Measurements from ENCODE around the gene PPP1R7. TPM values are rescaled to one million over a fixed set of nuclear protein-coding genes. Genes with fewer than 3 reads are reported as not detected.

The PPP1R7 gene
- total RNA-seq, 2 donors from 2014 or later, result 48.5 to 52.7 TPM

GRCh38 chr2:241216211-241216761 is 66.0 kb downstream of the PPP1R7 start:
- peak overlapping the region; percentile 44 for H3K27ac Mint-ChIP-seq
- peaks cover 6% of the 10 kb centered on the region for H3K4me1 Mint-ChIP-seq
- H3K4me3 ChIP-seq (ENCODE audit: low read length), result no peak overlapping the region
- H3K27ac ChIP-seq (ENCODE audit: low read depth, low read length), result peak overlapping the region; percentile 10
- H3K9me3 ChIP-seq (ENCODE audit: control insufficient read depth, low read length), result peaks cover 5% of the 10 kb centered on the region
- DNase-seq, result peak; percentile 80
- H3K9ac ChIP-seq (ENCODE audit: extremely low read depth, low read length, poor library complexity, severe bottlenecking), result no peak overlapping the region
- H3K4me1 ChIP-seq (ENCODE audit: control insufficient read depth, insufficient read depth, low read length), result no peaks in the 10 kb centered on the region
- TF ChIP-seq, protein P1, sequence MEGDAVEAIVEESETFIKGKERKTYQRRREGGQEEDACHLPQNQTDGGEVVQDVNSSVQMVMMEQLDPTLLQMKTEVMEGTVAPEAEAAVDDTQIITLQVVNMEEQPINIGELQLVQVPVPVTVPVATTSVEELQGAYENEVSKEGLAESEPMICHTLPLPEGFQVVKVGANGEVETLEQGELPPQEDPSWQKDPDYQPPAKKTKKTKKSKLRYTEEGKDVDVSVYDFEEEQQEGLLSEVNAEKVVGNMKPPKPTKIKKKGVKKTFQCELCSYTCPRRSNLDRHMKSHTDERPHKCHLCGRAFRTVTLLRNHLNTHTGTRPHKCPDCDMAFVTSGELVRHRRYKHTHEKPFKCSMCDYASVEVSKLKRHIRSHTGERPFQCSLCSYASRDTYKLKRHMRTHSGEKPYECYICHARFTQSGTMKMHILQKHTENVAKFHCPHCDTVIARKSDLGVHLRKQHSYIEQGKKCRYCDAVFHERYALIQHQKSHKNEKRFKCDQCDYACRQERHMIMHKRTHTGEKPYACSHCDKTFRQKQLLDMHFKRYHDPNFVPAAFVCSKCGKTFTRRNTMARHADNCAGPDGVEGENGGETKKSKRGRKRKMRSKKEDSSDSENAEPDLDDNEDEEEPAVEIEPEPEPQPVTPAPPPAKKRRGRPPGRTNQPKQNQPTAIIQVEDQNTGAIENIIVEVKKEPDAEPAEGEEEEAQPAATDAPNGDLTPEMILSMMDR (conservative IDR thresholded peaks at IDR 0.05), result no peak
- WGBS, 2 experiments (ENCODE audit: insufficient coverage in 1 of 2, insufficient read length in 1 of 2), result 58 to 72% methylated on average over 13 to 14 of the region's 14 CpGs
- peaks cover 6% of the 10 kb centered on the region for H3K27me3 Mint-ChIP-seq (ENCODE audit: insufficient read depth)
- H3K9me3 Mint-ChIP-seq, result no peaks in the 10 kb centered on the region
- H3K4me3 Mint-ChIP-seq, result peak overlapping the region; percentile 65
- H3K36me3 ChIP-seq (ENCODE audit: control insufficient read depth, insufficient read depth, low read length), result no peaks in the 10 kb centered on the region
- H3K36me3 Mint-ChIP-seq (ENCODE audit: low read depth), result peaks cover 2% of the 10 kb centered on the region
- H3K27me3 ChIP-seq (ENCODE audit: control insufficient read depth, insufficient read depth, low read length, poor library complexity, severe bottlenecking), result no peaks in the 10 kb centered on the region

- peaks cover 5% of the 10 kb centered on the region for H3K4me1 Mint-ChIP-seq
- peak overlapping the region; percentile 83 for H3K27ac Mint-ChIP-seq
- H3K9me3 Mint-ChIP-seq, result no peaks in the 10 kb centered on the region
- peak; percentile 89 for DNase-seq
- Histone ChIP-seq H3K9ac (ENCODE audit: extremely low read depth, low read length, poor library complexity, severe bottlenecking) (peak overlapping the region; percentile 38), H3K4me3 (ENCODE audit: low read length) (peak overlapping the region; percentile 56), H3K27ac (ENCODE audit: low read depth, low read length) (peak overlapping the region; percentile 66), H3K27me3 (ENCODE audit: control insufficient read depth, insufficient read depth, low read length, poor library complexity, severe bottlenecking) (no peaks in the 10 kb centered on the region), H3K36me3 (ENCODE audit: control insufficient read depth, insufficient read depth, low read length) (no peaks in the 10 kb centered on the region), H3K4me1 (ENCODE audit: control insufficient read depth, insufficient read depth, low read length) (no peaks in the 10 kb centered on the region), H3K9me3 (ENCODE audit: control insufficient read depth, low read length) (peaks cover 5% of the 10 kb centered on the region)
- peaks cover 2% of the 10 kb centered on the region for H3K36me3 Mint-ChIP-seq (ENCODE audit: low read depth)
- TF ChIP-seq, protein P1 (conservative IDR thresholded peaks at IDR 0.05), result no peak
- H3K4me3 Mint-ChIP-seq, result peak overlapping the region; percentile 65
- WGBS, 2 experiments (ENCODE audit: insufficient coverage in 1 of 2, insufficient read length in 1 of 2), result 7 to 12% methylated on average over 23 to 55 of the region's 77 CpGs
- peaks cover 6% of the 10 kb centered on the region for H3K27me3 Mint-ChIP-seq (ENCODE audit: insufficient read depth)
Observed at GRCh38 chr2:241217320-241218031, 67.2 kb downstream of the PPP1R7 start.

GRCh38 chr2:241218131-241219029 is 68.1 kb downstream of the PPP1R7 start:
- Mint-ChIP-seq H3K36me3 (ENCODE audit: low read depth) (peaks cover 2% of the 10 kb centered on the region), H3K27me3 (ENCODE audit: insufficient read depth) (peaks cover 4% of the 10 kb centered on the region), H3K9me3 (no peaks in the 10 kb centered on the region), H3K4me1 (peaks cover 5% of the 10 kb centered on the region), H3K4me3 (peak overlapping the region; percentile 65), H3K27ac (peak overlapping the region; percentile 85)
- Histone ChIP-seq H3K4me3 (ENCODE audit: low read length) (peak overlapping the region; percentile 88), H3K27me3 (ENCODE audit: control insufficient read depth, insufficient read depth, low read length, poor library complexity, severe bottlenecking) (no peaks in the 10 kb centered on the region), H3K27ac (ENCODE audit: low read depth, low read length) (no peak overlapping the region), H3K4me1 (ENCODE audit: control insufficient read depth, insufficient read depth, low read length) (no peaks in the 10 kb centered on the region), H3K9me3 (ENCODE audit: control insufficient read depth, low read length) (peaks cover 5% of the 10 kb centered on the region), H3K9ac (ENCODE audit: extremely low read depth, low read length, poor library complexity, severe bottlenecking) (peak overlapping the region; percentile 61), H3K36me3 (ENCODE audit: control insufficient read depth, insufficient read depth, low read length) (no peaks in the 10 kb centered on the region)
- WGBS, 2 experiments (ENCODE audit: insufficient coverage in 1 of 2, insufficient read length in 1 of 2), result 1% methylated on average over 15 to 77 of the region's 83 CpGs
- TF ChIP-seq, protein P1 (conservative IDR thresholded peaks at IDR 0.05), result peak; percentile 49
- peak; percentile 83 for DNase-seq

All from endodermal cell (in vitro differentiated cells).